ENCODE measurements around the gene APBB1. TPM values are rescaled to one million over a fixed set of nuclear protein-coding genes. Genes with fewer than 3 reads are reported as not detected.
A peak's percentile ranks its signal among the peaks of the same experiment; 100 is the strongest.

Gene APBB1
- total RNA-seq: 10 to 100 TPM; 19.8 to 39.9 (median 33.3) TPM

GRCh38 chr11:6419009-6419631 is at the start of gene APBB1:
APBB1 (minus strand) TSS chr11:6419094; CDS start chr11:6411347, 7,747 bp downstream.
- no peak for TF ChIP-seq CTCF (IDR thresholded peaks at IDR 0.05)
- DNase-seq (ENCODE audit: low spot score): no peak
- peak; percentile 88 for ATAC-seq (ENCODE audit: low FRiP score)

GRCh38 chr11:6459099-6459450 is 40.2 kb upstream of the APBB1 start:
- ATAC-seq (ENCODE audit: low FRiP score) (no peak), DNase-seq (ENCODE audit: low spot score) (no peak)
- TF ChIP-seq CTCF (IDR thresholded peaks at IDR 0.05): no peak

GRCh38 chr11:6458352-6459098 is 39.6 kb upstream of the APBB1 start:
- no peak for TF ChIP-seq CTCF (IDR thresholded peaks at IDR 0.05)
- DNase-seq (ENCODE audit: low spot score): no peak
- no peak for ATAC-seq (ENCODE audit: low FRiP score)

GRCh38 chr11:6457581-6458320 is 38.9 kb upstream of the APBB1 start:
- ATAC-seq (ENCODE audit: low FRiP score): no peak
- DNase-seq (ENCODE audit: low spot score): no peak
- no peak for TF ChIP-seq CTCF (IDR thresholded peaks at IDR 0.05)

GRCh38 chr11:6456361-6457073 is 37.6 kb upstream of the APBB1 start:
- no peak for TF ChIP-seq CTCF (IDR thresholded peaks at IDR 0.05)
- ATAC-seq (ENCODE audit: low FRiP score) (no peak), DNase-seq (ENCODE audit: low spot score) (no peak)

GRCh38 chr11:6455070-6455469 is 36.2 kb upstream of the APBB1 start:
- TF ChIP-seq CTCF (IDR thresholded peaks at IDR 0.05): no peak
- no peak for ATAC-seq (ENCODE audit: low FRiP score)

More at GRCh38 chr11:6455070-6455469, 36.2 kb upstream of the APBB1 start:
- no peak for DNase-seq (ENCODE audit: low spot score)

Data from omental fat pad (tissue), 4 donors.